MM.1S (cell line): ENCODE measurements around the gene USP44.

Experiments used
- EZH2 ChIP-seq: fragments of 300-600 bp; sonication (generic); optimal IDR thresholded peaks from 2 replicates; pipeline ENCODE3; 2017; ENCODE audit warnings: low read depth, mild to moderate bottlenecking, antibody characterized with exemption, low read length, mixed read lengths
- TF ChIP-seq, protein P1 (sequence below): fragments of 300-600 bp; sonication (generic); IDR thresholded peaks from 2 replicates; pipeline ENCODE4 v1.5.1; 2016; ENCODE audit warnings: antibody characterized with exemption, low read length, mixed read lengths

- TF ChIP-seq, protein P1, sequence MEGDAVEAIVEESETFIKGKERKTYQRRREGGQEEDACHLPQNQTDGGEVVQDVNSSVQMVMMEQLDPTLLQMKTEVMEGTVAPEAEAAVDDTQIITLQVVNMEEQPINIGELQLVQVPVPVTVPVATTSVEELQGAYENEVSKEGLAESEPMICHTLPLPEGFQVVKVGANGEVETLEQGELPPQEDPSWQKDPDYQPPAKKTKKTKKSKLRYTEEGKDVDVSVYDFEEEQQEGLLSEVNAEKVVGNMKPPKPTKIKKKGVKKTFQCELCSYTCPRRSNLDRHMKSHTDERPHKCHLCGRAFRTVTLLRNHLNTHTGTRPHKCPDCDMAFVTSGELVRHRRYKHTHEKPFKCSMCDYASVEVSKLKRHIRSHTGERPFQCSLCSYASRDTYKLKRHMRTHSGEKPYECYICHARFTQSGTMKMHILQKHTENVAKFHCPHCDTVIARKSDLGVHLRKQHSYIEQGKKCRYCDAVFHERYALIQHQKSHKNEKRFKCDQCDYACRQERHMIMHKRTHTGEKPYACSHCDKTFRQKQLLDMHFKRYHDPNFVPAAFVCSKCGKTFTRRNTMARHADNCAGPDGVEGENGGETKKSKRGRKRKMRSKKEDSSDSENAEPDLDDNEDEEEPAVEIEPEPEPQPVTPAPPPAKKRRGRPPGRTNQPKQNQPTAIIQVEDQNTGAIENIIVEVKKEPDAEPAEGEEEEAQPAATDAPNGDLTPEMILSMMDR, result no peak
- TF ChIP-seq EZH2, result no peak
These were observed 5.4 kb downstream of the USP44 start for GRCh38 chr12:95545731-95546490.
